Trophoblast cell (in vitro differentiated cells and primary cell): ENCODE results near the gene CDH1.
"Not testable (repeated sequence)": the region's sequence is repeated elsewhere in the genome, so short reads cannot be mapped to it uniquely, and the experiment has no call there.

Experiments
- DNase-seq, 2 donors: peaks; one replicate each; pipeline ENCODE4 v3.0.0-alpha.2; 2016
- H2AFZ ChIP-seq: 2 replicates; pipeline ENCODE4 v1.6.1; 2013; ENCODE audit warnings: low read length, moderate library complexity, mild to moderate bottlenecking; ENCODE audit not compliant: insufficient read depth, poor library complexity
- H2AK5ac ChIP-seq: 2 replicates; pipeline ENCODE4 v1.6.1; 2013; ENCODE audit warnings: mild to moderate bottlenecking, low read length
- H2BK120ac ChIP-seq: 2 replicates; pipeline ENCODE4 v1.6.1; 2013; ENCODE audit warnings: low read length, mild to moderate bottlenecking, moderate library complexity; ENCODE audit not compliant: insufficient read depth, poor library complexity
- H2BK12ac ChIP-seq: 2 replicates; pipeline ENCODE4 v1.6.1; 2013; ENCODE audit warnings: mild to moderate bottlenecking, low read length, moderate library complexity
- H2BK5ac ChIP-seq: 2 replicates; pipeline ENCODE4 v1.6.1; 2013; ENCODE audit warnings: low read length, low read depth, moderate library complexity, mild to moderate bottlenecking; ENCODE audit not compliant: poor library complexity
- H3K14ac ChIP-seq: 2 replicates; pipeline ENCODE4 v1.6.1; 2013; ENCODE audit warnings: mild to moderate bottlenecking, low read length
- H3K18ac ChIP-seq: 2 replicates; pipeline ENCODE4 v1.6.1; 2013; ENCODE audit warnings: mild to moderate bottlenecking, low read length
- H3K23ac ChIP-seq: 2 replicates; pipeline ENCODE4 v1.6.1; 2013; ENCODE audit warnings: low read length
- H3K27ac ChIP-seq: 2 replicates; pipeline ENCODE4 v1.5.1; 2013; ENCODE audit warnings: low read depth, mild to moderate bottlenecking, inconsistent platforms, low read length, moderate library complexity
- H3K27me3 ChIP-seq: 2 replicates; pipeline ENCODE4 v1.6.1; 2013; ENCODE audit warnings: inconsistent platforms, mild to moderate bottlenecking, low read length, moderate library complexity; ENCODE audit not compliant: insufficient read depth
- H3K36me3 ChIP-seq, 2 experiments: 1 replicate in 1 of 2; 2 replicates in 1 of 2; pipeline ENCODE4 v1.6.1; 2013; ENCODE audit warnings: low read length in 2 of 2, mild to moderate bottlenecking in 2 of 2, moderate library complexity in 1 of 2; ENCODE audit not compliant: insufficient read depth in 2 of 2, control insufficient read depth in 1 of 2
- H3K4ac ChIP-seq: 2 replicates; pipeline ENCODE4 v1.6.1; 2013; ENCODE audit warnings: low read depth, mild to moderate bottlenecking, low read length, moderate library complexity
- H3K4me1 ChIP-seq, 2 experiments: 1 replicate in 1 of 2; 2 replicates in 1 of 2; pipeline ENCODE4 v1.6.1; 2013; ENCODE audit warnings: low read length in 2 of 2, mild to moderate bottlenecking in 2 of 2, moderate library complexity in 1 of 2; ENCODE audit not compliant: insufficient read depth in 2 of 2, control insufficient read depth in 1 of 2
- H3K4me2 ChIP-seq: 2 replicates; pipeline ENCODE4 v1.6.1; 2013; ENCODE audit warnings: inconsistent platforms, mild to moderate bottlenecking, low read length, moderate library complexity
- H3K4me3 ChIP-seq: 2 replicates; pipeline ENCODE4 v1.5.1; 2013; ENCODE audit warnings: mild to moderate bottlenecking, low read depth, low read length, inconsistent platforms
- H3K79me1 ChIP-seq: one replicate; pipeline ENCODE4 v1.6.1; 2013; ENCODE audit warnings: low read length
- H3K79me2 ChIP-seq: 2 replicates; pipeline ENCODE4 v1.6.1; 2013; ENCODE audit warnings: low read length, mild to moderate bottlenecking; ENCODE audit not compliant: control insufficient read depth, insufficient read depth, poor library complexity
- H3K9ac ChIP-seq: 2 replicates; pipeline ENCODE4 v1.6.1; 2013; ENCODE audit warnings: mild to moderate bottlenecking, low read length
- H3K9me3 ChIP-seq: 2 replicates; pipeline ENCODE4 v1.6.1; 2013; ENCODE audit warnings: low read depth, mild to moderate bottlenecking, control low read depth, inconsistent platforms, low read length; ENCODE audit not compliant: insufficient read depth
- H4K12ac ChIP-seq: 2 replicates; pipeline ENCODE4 v1.6.1; 2013; ENCODE audit warnings: low read depth, mild to moderate bottlenecking, low read length, moderate library complexity
- H4K8ac ChIP-seq: 2 replicates; pipeline ENCODE4 v1.6.1; 2013; ENCODE audit warnings: low read depth, mild to moderate bottlenecking, low read length, moderate library complexity
- H4K91ac ChIP-seq: one replicate; pipeline ENCODE4 v1.6.1; 2013; ENCODE audit warnings: low read depth, mild to moderate bottlenecking, low read length, moderate library complexity
- WGBS: extraction: QIAGEN DNeasy Blood & Tissue Kit; methylation state at CpG from one replicate; pipeline ENCODE4 v1.1.7; 2013; ENCODE audit warnings: missing lambda C conversion rate; ENCODE audit not compliant: insufficient read length, insufficient coverage; ENCODE audit errors: extremely low coverage; 5-methylcytosine and 5-hydroxymethylcytosine counted together

The CDH1 gene

DNA sequence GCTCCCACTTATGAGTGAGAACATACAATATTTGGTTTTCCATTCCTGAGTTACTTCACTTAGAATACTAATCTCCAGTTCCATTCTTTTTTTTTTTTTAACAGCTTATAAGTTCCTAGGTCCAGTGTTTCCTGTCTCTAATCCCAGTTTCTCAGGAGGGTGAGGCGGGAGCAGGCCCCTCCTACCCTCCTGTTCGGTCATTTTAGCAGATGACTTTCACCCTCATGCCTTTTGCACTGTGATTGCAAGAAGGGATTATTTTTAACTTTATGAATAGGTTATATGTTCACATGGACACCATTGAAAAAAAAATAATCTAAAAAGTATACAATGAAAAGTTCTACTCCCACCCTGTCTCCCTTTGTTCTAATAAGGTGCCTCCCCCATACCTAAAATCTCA lies 47.6 kb downstream of the CDH1 start:
- Histone ChIP-seq H3K18ac (no peak overlapping the region), H3K4ac (no peak overlapping the region), H2BK120ac (no peak overlapping the region), H3K4me3 (no peak overlapping the region), H3K27me3 (no peaks in the 10 kb centered on the region), H3K79me2 (peaks cover 8% of the 10 kb centered on the region), H2BK5ac (no peak overlapping the region), H3K79me1 (peaks cover 8% of the 10 kb centered on the region), H2BK12ac (no peak overlapping the region), H3K27ac (no peak overlapping the region), H4K8ac (no peak overlapping the region), H4K12ac (no peak overlapping the region), H2AFZ (no peak overlapping the region), H2AK5ac (no peak overlapping the region), H3K23ac (no peak overlapping the region), H3K14ac (no peak overlapping the region), H3K4me1 (peaks cover 9 to 10% of the 10 kb centered on the region in 2 experiments), H3K9me3 (no peaks in the 10 kb centered on the region), H4K91ac (no peak overlapping the region), H3K4me2 (no peak overlapping the region), H3K9ac (no peak overlapping the region), H3K36me3 (peaks cover 7 to 15% of the 10 kb centered on the region in 2 experiments)
- no CpG with 5 or more reads among the region's 2 CpGs for WGBS
- no peak for DNase-seq

DNA sequence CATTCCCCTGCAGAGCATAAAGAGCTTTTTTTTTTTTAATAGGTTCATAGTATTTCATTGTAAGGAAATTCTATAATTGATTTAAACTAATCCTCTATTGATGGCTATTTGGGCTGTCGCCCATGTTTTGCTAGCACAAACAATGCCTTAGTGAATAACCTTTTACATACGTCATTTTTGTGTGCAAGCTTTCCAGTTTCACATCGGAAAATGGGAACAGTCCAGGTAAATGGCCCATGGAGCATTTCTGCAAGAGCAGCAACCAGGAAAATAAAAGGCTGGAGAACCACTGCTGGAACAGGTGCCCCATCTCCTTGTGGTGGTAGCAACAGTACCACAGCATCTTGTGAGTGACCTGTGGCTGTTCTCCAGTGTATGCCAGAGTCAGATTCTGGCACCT lies 48.6 kb downstream of the CDH1 start:
- Histone ChIP-seq H3K79me1 (peaks cover 7% of the 10 kb centered on the region), H3K27ac (no peak overlapping the region), H2BK12ac (no peak overlapping the region), H3K27me3 (no peaks in the 10 kb centered on the region), H3K79me2 (peaks cover 6% of the 10 kb centered on the region), H2BK5ac (no peak overlapping the region), H3K36me3 (peaks cover under 1 to 12% of the 10 kb centered on the region in 2 experiments), H2AK5ac (no peak overlapping the region), H3K4ac (no peak overlapping the region), H3K9me3 (no peaks in the 10 kb centered on the region), H3K23ac (no peak overlapping the region), H2AFZ (no peak overlapping the region), H4K12ac (no peak overlapping the region), H3K9ac (no peak overlapping the region), H3K4me1 (peaks cover 15 to 16% of the 10 kb centered on the region in 2 experiments), H4K8ac (no peak overlapping the region), H3K14ac (no peak overlapping the region), H4K91ac (no peak overlapping the region), H2BK120ac (no peak overlapping the region), H3K4me2 (no peak overlapping the region), H3K4me3 (no peak overlapping the region), H3K18ac (no peak overlapping the region)
- DNase-seq, result no peak
- WGBS, result no CpG with 5 or more reads among the region's 3 CpGs

DNA sequence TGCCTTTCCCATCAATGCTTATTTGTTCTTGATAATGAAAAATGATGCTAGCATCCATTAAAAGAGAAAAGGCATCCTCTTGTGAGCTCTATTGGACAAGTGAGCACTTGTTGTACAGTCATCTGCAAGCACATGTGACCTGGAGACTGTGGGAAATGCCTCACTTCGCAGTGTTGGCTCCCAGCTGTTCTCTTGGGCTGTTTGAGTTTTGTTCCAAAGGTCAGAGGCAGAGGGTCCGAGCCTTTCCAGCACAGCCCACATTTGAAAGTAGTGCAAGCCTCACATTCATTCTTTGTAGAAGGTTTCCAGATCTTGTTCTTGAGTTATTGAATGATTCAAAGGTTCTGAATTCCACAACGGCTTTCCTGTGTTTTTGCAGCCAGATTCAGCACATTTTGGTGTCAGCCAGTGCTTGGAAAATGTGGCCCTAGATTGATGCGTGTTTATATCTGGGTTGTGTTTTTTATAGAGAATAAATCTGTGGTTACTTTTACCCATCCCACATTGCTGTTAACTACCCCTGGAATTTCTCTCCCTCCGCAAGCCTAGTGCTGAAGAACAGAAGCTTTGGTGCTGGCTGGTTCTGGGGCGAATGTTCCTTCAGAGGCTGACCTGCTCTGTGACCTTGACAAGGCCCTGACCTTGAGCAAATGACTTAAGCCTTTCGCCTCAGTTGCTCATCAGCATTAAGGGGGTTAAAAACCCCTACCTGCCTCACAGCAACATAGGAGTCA lies 49.8 kb downstream of the CDH1 start:
- no peak overlapping the region for H2BK120ac ChIP-seq
- no peak overlapping the region for H4K8ac ChIP-seq
- H3K18ac ChIP-seq, result no peak overlapping the region
- H3K23ac ChIP-seq, result no peak overlapping the region
- no peak overlapping the region for H3K27ac ChIP-seq
- H2BK5ac ChIP-seq, result no peak overlapping the region
- H3K79me2 ChIP-seq, result peaks cover 6% of the 10 kb centered on the region
- H3K9me3 ChIP-seq, result no peaks in the 10 kb centered on the region
- H3K4me2 ChIP-seq, result no peak overlapping the region
- no peak overlapping the region for H2BK12ac ChIP-seq
- peaks cover 0 to 4% of the 10 kb centered on the region in 2 experiments for H3K36me3 ChIP-seq
- no peak overlapping the region for H3K9ac ChIP-seq
- DNase-seq, result no peak
- no peak overlapping the region for H2AFZ ChIP-seq
- no CpG with 5 or more reads among the region's 7 CpGs for WGBS
- no peak overlapping the region for H4K12ac ChIP-seq
- H3K4ac ChIP-seq, result no peak overlapping the region
- H4K91ac ChIP-seq, result no peak overlapping the region
- peaks cover 15 to 20% of the 10 kb centered on the region in 2 experiments for H3K4me1 ChIP-seq
- H3K79me1 ChIP-seq, result peaks cover 10% of the 10 kb centered on the region
- H2AK5ac ChIP-seq, result no peak overlapping the region
- H3K14ac ChIP-seq, result no peak overlapping the region
- no peaks in the 10 kb centered on the region for H3K27me3 ChIP-seq
- H3K4me3 ChIP-seq, result no peak overlapping the region

DNA sequence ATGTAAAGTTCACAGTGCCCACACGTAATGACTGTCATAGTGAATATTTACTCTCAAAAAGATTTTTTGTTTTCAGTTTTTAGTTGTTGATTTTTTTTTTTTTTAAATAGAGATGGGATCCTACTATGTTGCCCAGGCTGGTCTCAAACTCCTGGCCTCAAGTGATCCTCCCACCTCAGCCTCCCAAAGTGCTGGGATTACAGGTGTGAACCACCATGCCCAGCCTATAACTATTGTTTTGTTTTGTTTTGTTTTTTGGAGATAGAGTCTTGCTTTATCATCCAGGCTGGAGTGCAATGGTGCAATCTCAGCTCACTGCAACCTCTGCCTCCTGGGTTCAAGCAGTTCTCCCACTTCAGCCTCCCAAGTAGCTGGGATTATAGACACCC lies 50.3 kb downstream of the CDH1 start:
- WGBS, result no CpG with 5 or more reads among the region's 1 CpG
- not testable (repeated sequence) for H3K18ac ChIP-seq, H3K4me3 ChIP-seq, H3K79me1 ChIP-seq, H2BK120ac ChIP-seq, H3K14ac ChIP-seq, H3K23ac ChIP-seq, H4K8ac ChIP-seq, H3K9me3 ChIP-seq, H2AK5ac ChIP-seq, DNase-seq, H3K27me3 ChIP-seq, H3K9ac ChIP-seq, H4K12ac ChIP-seq, H2BK12ac ChIP-seq, H3K36me3 ChIP-seq, H3K4me2 ChIP-seq, H3K4ac ChIP-seq, H3K27ac ChIP-seq, H4K91ac ChIP-seq, H2AFZ ChIP-seq, H2BK5ac ChIP-seq, H3K79me2 ChIP-seq
- peaks cover 12 to 19% of the 10 kb centered on the region in 2 experiments for H3K4me1 ChIP-seq
